ENCODE data around the gene ERVFRD-1.

DNA sequence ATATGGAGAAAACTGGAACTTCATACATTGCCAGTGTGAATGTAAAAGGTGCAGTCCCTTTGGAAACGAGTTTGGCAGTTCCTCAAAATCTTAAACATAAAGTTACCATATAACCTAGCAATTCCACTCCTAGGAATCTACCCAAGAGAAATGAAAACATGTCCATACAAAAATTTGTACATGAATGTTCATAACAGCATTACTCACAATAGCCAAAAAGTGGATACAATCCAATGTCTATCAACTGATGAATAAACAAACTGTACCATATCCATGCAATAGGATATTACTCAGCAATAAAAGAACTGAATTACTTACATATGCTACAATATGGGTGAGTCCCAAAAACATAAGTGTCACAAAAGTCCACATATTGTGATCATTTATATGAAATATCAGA is 48.7 kb upstream of the ERVFRD-1 start:
- TF ChIP-seq, protein P1, sequence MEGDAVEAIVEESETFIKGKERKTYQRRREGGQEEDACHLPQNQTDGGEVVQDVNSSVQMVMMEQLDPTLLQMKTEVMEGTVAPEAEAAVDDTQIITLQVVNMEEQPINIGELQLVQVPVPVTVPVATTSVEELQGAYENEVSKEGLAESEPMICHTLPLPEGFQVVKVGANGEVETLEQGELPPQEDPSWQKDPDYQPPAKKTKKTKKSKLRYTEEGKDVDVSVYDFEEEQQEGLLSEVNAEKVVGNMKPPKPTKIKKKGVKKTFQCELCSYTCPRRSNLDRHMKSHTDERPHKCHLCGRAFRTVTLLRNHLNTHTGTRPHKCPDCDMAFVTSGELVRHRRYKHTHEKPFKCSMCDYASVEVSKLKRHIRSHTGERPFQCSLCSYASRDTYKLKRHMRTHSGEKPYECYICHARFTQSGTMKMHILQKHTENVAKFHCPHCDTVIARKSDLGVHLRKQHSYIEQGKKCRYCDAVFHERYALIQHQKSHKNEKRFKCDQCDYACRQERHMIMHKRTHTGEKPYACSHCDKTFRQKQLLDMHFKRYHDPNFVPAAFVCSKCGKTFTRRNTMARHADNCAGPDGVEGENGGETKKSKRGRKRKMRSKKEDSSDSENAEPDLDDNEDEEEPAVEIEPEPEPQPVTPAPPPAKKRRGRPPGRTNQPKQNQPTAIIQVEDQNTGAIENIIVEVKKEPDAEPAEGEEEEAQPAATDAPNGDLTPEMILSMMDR (IDR thresholded peaks at IDR 0.05; ENCODE audit: low read length), result no peak
- TF ChIP-seq EZH2 (optimal IDR thresholded peaks at IDR 0.05; ENCODE audit: low read depth, low read length), result no peak

All from MM.1S (cell line).